K562 treated with DMSO at 1 percent for 48 hours (cell line): ENCODE results near the gene PLCD4. TPM values are rescaled to one million over a fixed set of nuclear protein-coding genes. Genes with fewer than 3 reads are reported as not detected.

Experiments
- total RNA-seq: library from RNA; unstranded; fragments of 300-600 nt; gene quantifications from 2 replicates; pipeline ENCODE4 v1.2.3, GENCODE V29; 2022; ENCODE audit warnings: low replicate concordance; ENCODE audit errors: extremely low read depth

The PLCD4 gene
- total RNA-seq: not detected in 2 replicates

DNA sequence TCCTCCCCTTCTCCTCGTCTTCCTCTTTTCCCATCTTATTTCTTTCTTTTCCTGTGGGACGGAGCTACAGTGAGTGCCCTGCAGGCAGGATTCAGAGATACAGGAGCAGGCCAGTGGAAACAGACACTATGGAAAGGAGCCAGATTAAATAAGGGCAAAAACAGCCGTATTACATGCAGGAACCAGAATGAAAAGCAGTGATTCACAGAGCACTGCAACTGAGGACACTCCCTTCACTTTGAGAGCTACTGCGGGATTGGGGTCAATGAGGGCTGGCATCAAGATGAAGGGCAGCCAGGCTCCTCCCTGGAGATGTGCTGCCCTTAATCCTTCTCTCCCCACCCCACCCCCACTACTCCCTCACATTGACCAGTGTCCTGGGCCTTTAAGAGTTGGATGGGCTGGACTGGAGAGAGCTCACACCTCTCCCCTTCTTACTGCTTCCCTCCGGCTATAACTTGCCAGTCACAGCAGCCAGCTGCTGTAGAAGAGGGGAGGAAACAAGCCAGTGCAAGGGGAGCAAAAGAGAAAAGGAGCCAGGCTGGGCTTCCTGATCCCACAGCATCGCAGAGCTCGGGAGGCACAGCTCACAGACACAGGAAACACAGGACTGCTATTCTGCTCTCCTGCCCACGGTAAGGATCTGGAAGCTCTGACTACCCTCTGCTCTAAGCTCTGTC, at the start of gene PLCD4:
Gene PLCD4 (plus strand): TSS at position 464 of the 680 bp plus-strand sequence. CDS start 7,841 bp downstream, outside the sequence.

DNA sequence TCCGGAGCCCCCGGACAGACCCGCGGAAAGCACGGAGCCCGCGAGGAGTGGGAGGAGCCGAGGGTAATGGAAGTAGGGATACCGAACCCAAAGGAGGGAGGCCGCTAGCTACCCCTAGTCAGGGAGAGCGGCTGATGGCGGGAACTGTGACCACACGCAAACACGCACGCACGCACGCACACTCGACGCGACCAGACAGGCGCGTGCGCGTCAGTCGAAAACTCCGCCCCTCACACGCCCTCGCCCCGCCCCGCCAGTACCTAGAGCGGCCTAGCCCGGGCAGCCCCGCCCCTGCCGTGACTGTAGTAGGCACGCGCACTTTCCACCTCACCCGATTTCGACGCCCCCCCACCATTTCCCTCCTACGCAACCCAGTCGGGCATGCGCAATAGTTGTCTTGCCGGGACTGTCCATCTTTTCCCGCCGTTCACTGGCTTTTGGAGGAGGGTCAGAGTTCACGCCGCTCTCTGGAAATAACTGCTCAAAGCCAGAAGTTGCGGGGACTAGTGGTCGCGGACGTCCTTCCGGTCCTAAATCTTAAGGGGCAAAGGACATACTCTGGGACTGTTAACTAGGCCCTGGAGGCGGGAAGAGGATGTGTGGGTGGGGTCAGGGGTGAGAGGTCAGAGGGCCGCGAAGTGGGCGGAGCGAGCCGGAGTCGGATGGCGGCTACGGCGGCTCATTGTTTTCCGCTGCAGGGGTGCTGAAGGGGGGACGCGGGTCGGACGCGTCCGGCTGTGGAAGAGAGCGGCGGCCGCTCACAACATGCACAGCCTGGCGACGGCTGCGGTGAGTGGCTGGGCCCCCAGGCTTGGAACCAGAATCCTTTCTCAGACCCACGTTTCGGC, 39.3 kb upstream of the PLCD4 start, which contains the start of the genes CNOT9 and USP37:
Gene CNOT9 (plus strand): TSS at position 650 of the 848 bp plus-strand sequence. CDS start 116 bp downstream, at position 766.
Gene USP37 (minus strand): TSS at position 162 of the 848 bp plus-strand sequence. CDS start 9,698 bp downstream, outside the sequence.

GRCh38 chr2:218659258-218659987, 51.7 kb downstream of the PLCD4 start, which contains the start of the genes BCS1L and ZNF142:
Gene BCS1L (plus strand): TSS chr2:218659683. CDS start chr2:218660988, 1,305 bp downstream.
Gene ZNF142 (minus strand): TSS chr2:218659623. CDS start chr2:218656429, 3,194 bp downstream.

GRCh38 chr2:218671654-218672566, 64.2 kb downstream of the PLCD4 start, which contains the start of the genes RNF25 and STK36:
Gene RNF25 (minus strand): TSS chr2:218672002. CDS start chr2:218671970, 32 bp downstream.
Gene STK36 (plus strand): TSS chr2:218672086. CDS start chr2:218672830, 744 bp downstream.

Other genes with a start within 250 kb of the PLCD4 start
- not detected in 2 replicates for gene SLC11A1, start 225.6 kb upstream of the PLCD4 start, total RNA-seq
- gene CTDSP1, start 208.0 kb upstream of the PLCD4 start, total RNA-seq: not detected in 2 replicates
- not detected in 2 replicates for gene VIL1, start 188.8 kb upstream of the PLCD4 start, total RNA-seq
- not detected in 2 replicates for gene USP37, start 39.5 kb upstream of the PLCD4 start, total RNA-seq
- gene CNOT9, start 39.1 kb upstream of the PLCD4 start, total RNA-seq: not detected in 2 replicates
- not detected in 2 replicates for gene ZNF142, start 51.7 kb downstream of the PLCD4 start, total RNA-seq
- gene BCS1L, start 51.8 kb downstream of the PLCD4 start, total RNA-seq: not detected in 2 replicates
- gene RNF25, start 64.1 kb downstream of the PLCD4 start, total RNA-seq: not detected in 2 replicates
- gene STK36, start 64.2 kb downstream of the PLCD4 start, total RNA-seq: not detected in 2 replicates
- not detected in 2 replicates for gene TTLL4, start 102.9 kb downstream of the PLCD4 start, total RNA-seq
- gene CYP27A1, start 174.2 kb downstream of the PLCD4 start, total RNA-seq: not detected in 2 replicates
- not detected in 2 replicates for gene PRKAG3, start 223.9 kb downstream of the PLCD4 start, total RNA-seq